Muscle of leg (tissue), 16 donors: ENCODE results near the gene KLHDC8A. TPM values are rescaled to one million over a fixed set of nuclear protein-coding genes. Genes with fewer than 3 reads are reported as not detected.
"Not testable (repeated sequence)": the region's sequence is repeated elsewhere in the genome, so short reads cannot be mapped to it uniquely, and the experiment has no call there.

Source experiments
- DNase-seq: peaks from one replicate; pipeline ENCODE4 v3.0.0; 2013
- H3K27ac ChIP-seq: one replicate; pipeline ENCODE4 v1.5.1; 2013; ENCODE audit warnings: mild to moderate bottlenecking, low read length, control low read depth
- H3K27me3 ChIP-seq: one replicate; pipeline ENCODE4 v1.6.1; 2013; ENCODE audit warnings: low read length; ENCODE audit not compliant: control insufficient read depth, insufficient read depth
- H3K36me3 ChIP-seq: one replicate; pipeline ENCODE4 v1.6.1; 2013; ENCODE audit warnings: low read length; ENCODE audit not compliant: control insufficient read depth, insufficient read depth
- H3K4me1 ChIP-seq: one replicate; pipeline ENCODE4 v1.6.1; 2013; ENCODE audit warnings: low read length; ENCODE audit not compliant: control insufficient read depth, insufficient read depth
- H3K4me3 ChIP-seq: one replicate; pipeline ENCODE4 v1.5.1; 2013; ENCODE audit warnings: low read length, control low read depth
- H3K9me3 ChIP-seq: replicated peaks from 2 replicates; pipeline ENCODE4 v1.6.1; 2013; ENCODE audit warnings: low read depth, low read length; ENCODE audit not compliant: control insufficient read depth
- WGBS: methylation state at CpG from one replicate; pipeline ENCODE4 v1.1.5; 2013; ENCODE audit warnings: missing lambda C conversion rate; ENCODE audit not compliant: insufficient coverage; 5-methylcytosine and 5-hydroxymethylcytosine counted together
- long read RNA-seq, 11 donors: transcript quantifications; one replicate each; lab custom pipeline, GENCODE V29; 2026
- polyA plus RNA-seq, 8 donors: library from polyadenylated mRNA; unstranded; fragments of 120-200 nt; gene quantifications; one replicate each; pipeline versions ENCODE4 v1.2.1 to v1.2.3, GENCODE V29; 2013; ENCODE audit warnings: inconsistent platforms in 1 of 8, low replicate concordance in 1 of 8; ENCODE audit not compliant: insufficient read length in 8 of 8, insufficient read depth in 1 of 8
- total RNA-seq: library from RNA; stranded (reverse); fragments of 120-200 nt; gene quantifications from one replicate; pipeline ENCODE4 v1.2.4, GENCODE V29; 2013

The KLHDC8A gene
- total RNA-seq: 0.22 TPM
- polyA plus RNA-seq: under 1 TPM; 0.22 to 0.84 (median 0.40) TPM
- long read RNA-seq, donor 1: 0 reads
- long read RNA-seq, donor 2: 0 reads
- long read RNA-seq, donor 3: 0 reads
- long read RNA-seq, donor 4: 0 reads
- long read RNA-seq, donor 5: 0 reads
- long read RNA-seq, donor 6: 0 reads
- long read RNA-seq, donor 7, partial matches to known transcripts: 0 of 1 reads
- long read RNA-seq, donor 7, other reads (novel, unspliced or antisense): 0 of 1 reads
- long read RNA-seq, donor 8: 0 reads
- long read RNA-seq, donor 9: 0 reads
- long read RNA-seq, donor 10: 0 reads
- long read RNA-seq, donor 11: 0 reads

GRCh38 chr1:205356440-205357139, at the start of gene KLHDC8A:
KLHDC8A (minus strand) TSS chr1:205356922; CDS start chr1:205343604, 13,318 bp downstream.
- WGBS: 17% methylated on average over 13 of the region's 20 CpGs
- peak; percentile 92 for DNase-seq
- Histone ChIP-seq H3K27me3 (no peaks in the 10 kb centered on the region), H3K36me3 (no peaks in the 10 kb centered on the region), H3K9me3 (no peaks in the 10 kb centered on the region), H3K4me1 (peaks cover 19% of the 10 kb centered on the region), H3K27ac (peak within 1 kb of the TSS; percentile 7), H3K4me3 (no peak within 1 kb of the TSS)

GRCh38 chr1:205406252-205406651, 49.5 kb upstream of the KLHDC8A start:
- not testable (repeated sequence) for H3K4me3 ChIP-seq, H3K9me3 ChIP-seq, H3K27ac ChIP-seq, H3K4me1 ChIP-seq, H3K27me3 ChIP-seq, H3K36me3 ChIP-seq, DNase-seq
- 93% methylated on average over 5 of the region's 12 CpGs for WGBS

- WGBS: no CpG with 5 or more reads among the region's 3 CpGs
- DNase-seq, H3K4me1 ChIP-seq, H3K27ac ChIP-seq, H3K9me3 ChIP-seq, H3K36me3 ChIP-seq, H3K4me3 ChIP-seq, H3K27me3 ChIP-seq: not testable (repeated sequence)
Measured at GRCh38 chr1:205404484-205404883, 47.8 kb upstream of the KLHDC8A start.

- 90% methylated on average over 3 of the region's 4 CpGs for WGBS
- Histone ChIP-seq H3K4me1 (no peaks in the 10 kb centered on the region), H3K36me3 (no peaks in the 10 kb centered on the region), H3K4me3 (no peak overlapping the region), H3K27me3 (peaks cover 3% of the 10 kb centered on the region), H3K9me3 (no peaks in the 10 kb centered on the region), H3K27ac (no peak overlapping the region)
- no peak for DNase-seq
Measured at GRCh38 chr1:205398586-205398985, 41.9 kb upstream of the KLHDC8A start.

GRCh38 chr1:205396967-205397616, 40.4 kb upstream of the KLHDC8A start:
- WGBS: no CpG with 5 or more reads among the region's 6 CpGs
- Histone ChIP-seq H3K27ac (no peak overlapping the region), H3K36me3 (no peaks in the 10 kb centered on the region), H3K27me3 (peaks cover 3% of the 10 kb centered on the region), H3K4me1 (no peaks in the 10 kb centered on the region), H3K9me3 (no peaks in the 10 kb centered on the region), H3K4me3 (no peak overlapping the region)
- DNase-seq: peak; percentile 29

- Histone ChIP-seq H3K27ac (no peak overlapping the region), H3K36me3 (no peaks in the 10 kb centered on the region), H3K9me3 (no peaks in the 10 kb centered on the region), H3K4me1 (no peaks in the 10 kb centered on the region), H3K27me3 (peaks cover 8% of the 10 kb centered on the region), H3K4me3 (no peak overlapping the region)
- WGBS: no CpG with 5 or more reads among the region's 3 CpGs
- no peak for DNase-seq
Measured at GRCh38 chr1:205395616-205396015, 38.9 kb upstream of the KLHDC8A start.

GRCh38 chr1:205392650-205393049, 35.9 kb upstream of the KLHDC8A start:
- no CpG with 5 or more reads among the region's 1 CpG for WGBS
- Histone ChIP-seq H3K4me3 (no peak overlapping the region), H3K27me3 (peaks cover 8% of the 10 kb centered on the region), H3K4me1 (no peaks in the 10 kb centered on the region), H3K27ac (no peak overlapping the region), H3K9me3 (no peaks in the 10 kb centered on the region), H3K36me3 (no peaks in the 10 kb centered on the region)
- DNase-seq: no peak

- peaks cover 8% of the 10 kb centered on the region for H3K27me3 ChIP-seq
Measured at GRCh38 chr1:205391386-205391785, 34.7 kb upstream of the KLHDC8A start.

GRCh38 chr1:205387845-205388244, 31.1 kb upstream of the KLHDC8A start:
- Histone ChIP-seq H3K36me3 (no peaks in the 10 kb centered on the region), H3K4me1 (no peaks in the 10 kb centered on the region), H3K27me3 (peaks cover 5% of the 10 kb centered on the region), H3K9me3 (no peaks in the 10 kb centered on the region), H3K27ac (no peak overlapping the region), H3K4me3 (no peak overlapping the region)
- DNase-seq: no peak
- no CpG with 5 or more reads among the region's 2 CpGs for WGBS

More at GRCh38 chr1:205391386-205391785, 34.7 kb upstream of the KLHDC8A start:
- no peak overlapping the region for H3K27ac ChIP-seq
- H3K4me1 ChIP-seq: no peaks in the 10 kb centered on the region
- H3K36me3 ChIP-seq: no peaks in the 10 kb centered on the region
- H3K9me3 ChIP-seq: no peaks in the 10 kb centered on the region
- 69% methylated on average over 5 of the region's 7 CpGs for WGBS
- no peak for DNase-seq
- no peak overlapping the region for H3K4me3 ChIP-seq

GRCh38 chr1:205382990-205383389, 26.3 kb upstream of the KLHDC8A start:
- not testable (repeated sequence) for H3K9me3 ChIP-seq, H3K36me3 ChIP-seq, H3K27me3 ChIP-seq, H3K27ac ChIP-seq, H3K4me3 ChIP-seq, DNase-seq, H3K4me1 ChIP-seq
- WGBS: 94% methylated on average over 2 of the region's 3 CpGs
